ENCODE results near the gene GYG1.

DNA sequence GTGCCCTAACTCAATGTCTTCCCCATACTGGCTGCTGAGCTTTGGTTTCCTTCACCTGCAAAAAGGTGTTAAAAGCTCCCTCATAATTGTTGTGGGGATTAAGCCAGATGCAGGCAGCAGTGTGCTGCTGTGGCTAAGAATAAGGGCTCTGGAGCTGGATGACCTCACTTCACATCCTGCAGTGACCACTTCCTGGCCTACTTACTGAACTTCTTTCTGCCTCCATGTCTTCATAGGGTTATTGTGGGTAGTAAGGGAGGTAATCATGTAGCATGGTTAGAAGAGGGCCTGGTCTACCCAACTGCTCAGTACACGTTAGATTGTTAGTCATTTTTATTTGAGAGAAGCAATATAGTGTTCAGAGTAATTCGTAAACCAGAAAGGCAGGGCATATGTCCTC lies 18.4 kb downstream of the GYG1 start:
- TF ChIP-seq, protein P1, sequence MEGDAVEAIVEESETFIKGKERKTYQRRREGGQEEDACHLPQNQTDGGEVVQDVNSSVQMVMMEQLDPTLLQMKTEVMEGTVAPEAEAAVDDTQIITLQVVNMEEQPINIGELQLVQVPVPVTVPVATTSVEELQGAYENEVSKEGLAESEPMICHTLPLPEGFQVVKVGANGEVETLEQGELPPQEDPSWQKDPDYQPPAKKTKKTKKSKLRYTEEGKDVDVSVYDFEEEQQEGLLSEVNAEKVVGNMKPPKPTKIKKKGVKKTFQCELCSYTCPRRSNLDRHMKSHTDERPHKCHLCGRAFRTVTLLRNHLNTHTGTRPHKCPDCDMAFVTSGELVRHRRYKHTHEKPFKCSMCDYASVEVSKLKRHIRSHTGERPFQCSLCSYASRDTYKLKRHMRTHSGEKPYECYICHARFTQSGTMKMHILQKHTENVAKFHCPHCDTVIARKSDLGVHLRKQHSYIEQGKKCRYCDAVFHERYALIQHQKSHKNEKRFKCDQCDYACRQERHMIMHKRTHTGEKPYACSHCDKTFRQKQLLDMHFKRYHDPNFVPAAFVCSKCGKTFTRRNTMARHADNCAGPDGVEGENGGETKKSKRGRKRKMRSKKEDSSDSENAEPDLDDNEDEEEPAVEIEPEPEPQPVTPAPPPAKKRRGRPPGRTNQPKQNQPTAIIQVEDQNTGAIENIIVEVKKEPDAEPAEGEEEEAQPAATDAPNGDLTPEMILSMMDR (IDR thresholded peaks at IDR 0.05; ENCODE audit: poor library complexity, severe bottlenecking), result no peak
- TF ChIP-seq REST (IDR thresholded peaks at IDR 0.05; ENCODE audit: borderline replicate concordance) (no peak), TAF1 (IDR thresholded peaks at IDR 0.05; ENCODE audit: low read depth) (no peak)

All from neural cell (in vitro differentiated cells).